GM12878 (cell line): ENCODE measurements around the gene GAS2L3. TPM values are rescaled to one million over a fixed set of nuclear protein-coding genes. Genes with fewer than 3 reads are reported as not detected.
A peak's percentile ranks its signal among the peaks of the same experiment; 100 is the strongest.

ENCODE experiments used
- ATAC-seq: fragments of 200-7000 bp; cut with Tn5 transposase; 3 replicates; pipeline ENCODE4 v1.9.1; 2020; ENCODE audit warnings: mild to moderate bottlenecking, moderate library complexity
- BruUV-seq: library from RNA; stranded (reverse); fragments of 400-500 nt; replicated peaks from 2 replicates; lab custom pipeline; 2021; lab: Mats Ljungman, UMichigan
- CTCF ChIA-PET: fragments of 300-600 bp; sonication (Branson Sonifier 250); formaldehyde crosslinking; extraction: SDS; loops from one replicate; lab custom pipeline; 2021; ENCODE audit warnings: inconsistent platforms; lab: Yijun Ruan, JAX
- POLR2A ChIA-PET: fragments of 350-600 bp; formaldehyde crosslinking; extraction: SDS; loops from one replicate; lab custom pipeline; 2021; ENCODE audit warnings: inconsistent platforms; lab: Charles Lee
- RAD21 ChIA-PET: fragments of 300-600 bp; sonication (Branson Sonifier 250); formaldehyde crosslinking; loops from one replicate; lab custom pipeline; 2023; ENCODE audit warnings: antibody characterized with exemption; ENCODE audit not compliant: unreplicated experiment; lab: Charles Lee
- SMC1A ChIA-PET: fragments of 300-600 bp; sonication (Branson Sonifier 250); formaldehyde crosslinking; loops from one replicate; lab custom pipeline; 2023; ENCODE audit not compliant: unreplicated experiment, uncharacterized antibody; lab: Charles Lee
- DNase-seq: peaks from one replicate; pipeline ENCODE4 v3.0.0-alpha.2; 2011; ENCODE audit warnings: low read depth, low spot score
- FAIRE-seq: peaks from 3 replicates; lab custom pipeline; 2011; peaks lifted over from hg19 to GRCh38; lab: Jason Lieb, UNC
- H2AFZ ChIP-seq: 2 replicates; pipeline ENCODE4 v1.6.0; 2011; ENCODE audit warnings: low read depth, low read length, control low read depth; ENCODE audit not compliant: control insufficient read depth
- H3K27ac ChIP-seq: 2 replicates; pipeline ENCODE4 v1.5.1; 2011; ENCODE audit warnings: control low read depth; ENCODE audit not compliant: control insufficient read depth, insufficient read depth
- H3K27me3 ChIP-seq, 2 experiments: replicated peaks in 1 of 2; 2 replicates each; pipeline versions ENCODE4 v1.6.0 to v1.6.1; 2011; ENCODE audit warnings: low read length in 1 of 2; ENCODE audit not compliant: control insufficient read depth in 2 of 2, insufficient read depth in 2 of 2
- H3K36me3 ChIP-seq, 2 experiments: 2 replicates each; pipeline ENCODE4 v1.5.1; 2011; ENCODE audit warnings: low read length in 1 of 2; ENCODE audit not compliant: control insufficient read depth in 2 of 2, insufficient read depth in 2 of 2
- H3K4me1 ChIP-seq: 2 replicates; pipeline ENCODE4 v1.6.1; 2011; ENCODE audit warnings: mild to moderate bottlenecking, low read length, moderate library complexity, mixed read lengths; ENCODE audit not compliant: control insufficient read depth, insufficient read depth
- H3K4me2 ChIP-seq: 2 replicates; pipeline ENCODE4 v1.6.0; 2011; ENCODE audit warnings: control low read depth; ENCODE audit not compliant: control insufficient read depth, insufficient read depth
- H3K4me3 ChIP-seq: fragments of 200-600 bp; sonication (generic); 2 replicates; pipeline ENCODE4 v1.5.1; 2016
- H3K79me2 ChIP-seq: 2 replicates; pipeline ENCODE4 v1.6.0; 2011; ENCODE audit warnings: low read length; ENCODE audit not compliant: control insufficient read depth, insufficient read depth
- H3K9ac ChIP-seq: 2 replicates; pipeline ENCODE4 v1.8.0; 2011; ENCODE audit warnings: low read length, control low read depth, mixed read lengths; ENCODE audit not compliant: control insufficient read depth, insufficient read depth
- H3K9me3 ChIP-seq: replicated peaks from 3 replicates; pipeline ENCODE4 v1.5.1; 2011; ENCODE audit warnings: mild to moderate bottlenecking, low read length; ENCODE audit not compliant: control insufficient read depth, insufficient read depth
- H4K20me1 ChIP-seq: 2 replicates; pipeline ENCODE4 v1.6.0; 2011; ENCODE audit not compliant: control insufficient read depth, insufficient read depth
- CBX5 ChIP-seq: sonication (generic); IDR thresholded peaks from 2 replicates; pipeline ENCODE4 v1.6.1; 2016; ENCODE audit warnings: low read depth, moderate library complexity, mild to moderate bottlenecking, inconsistent platforms
- CHD2 ChIP-seq: IDR thresholded peaks from 2 replicates; pipeline ENCODE4 v1.6.1; 2011; ENCODE audit warnings: low read depth, low read length, improper control_type of control experiment, borderline replicate concordance
- JUNB ChIP-seq: IDR thresholded peaks from 2 replicates; pipeline ENCODE4 v1.6.1; 2016; ENCODE audit warnings: antibody characterized with exemption, mild to moderate bottlenecking
- MTA3 ChIP-seq: IDR thresholded peaks from 2 replicates; pipeline ENCODE4 v1.6.1; 2012; ENCODE audit warnings: low read length, inconsistent platforms, borderline replicate concordance
- MYB ChIP-seq: fragments of 150-350 bp; IDR thresholded peaks from 2 replicates; pipeline ENCODE4 v1.6.1; 2014; ENCODE audit warnings: mild to moderate bottlenecking, low read depth, low read length, borderline replicate concordance
- NRF1 ChIP-seq: conservative IDR thresholded peaks from 2 replicates; pipeline ENCODE4 v1.6.1; 2011; ENCODE audit warnings: mild to moderate bottlenecking, low read depth, low read length, improper control_type of control experiment
- RB1 ChIP-seq: fragments of 450-650 bp; formaldehyde crosslinking; IDR thresholded peaks from 2 replicates; pipeline ENCODE4 v1.6.1; 2017; ENCODE audit warnings: mild to moderate bottlenecking, borderline replicate concordance
- RCOR1 ChIP-seq: conservative IDR thresholded peaks from 2 replicates; pipeline ENCODE4 v1.6.1; 2012; ENCODE audit warnings: low read depth, low read length, improper control_type of control experiment
- SKIL ChIP-seq: fragments of 450-650 bp; IDR thresholded peaks from 2 replicates; pipeline ENCODE4 v1.6.1; 2017; ENCODE audit warnings: mild to moderate bottlenecking, low read depth, inconsistent platforms; ENCODE audit not compliant: poor library complexity, severe bottlenecking
- SRF ChIP-seq, 2 experiments: IDR thresholded peaks; 2 replicates each; pipeline ENCODE4 v1.6.1; 2011; ENCODE audit warnings: low read depth in 2 of 2, low read length in 2 of 2, mild to moderate bottlenecking in 1 of 2, moderate library complexity in 1 of 2
- SUPT20H ChIP-seq: IDR thresholded peaks from 2 replicates; pipeline ENCODE4 v1.6.1; 2011; ENCODE audit warnings: low read depth, mild to moderate bottlenecking, low read length, moderate library complexity, borderline replicate concordance; ENCODE audit not compliant: control insufficient read depth
- WRNIP1 ChIP-seq: IDR thresholded peaks from 2 replicates; pipeline ENCODE4 v1.6.1; 2011; ENCODE audit warnings: low read depth, low read length, improper control_type of control experiment, borderline replicate concordance
- ZNF207 ChIP-seq: fragments of 450-650 bp; IDR thresholded peaks from 2 replicates; pipeline ENCODE4 v1.6.1; 2014; ENCODE audit warnings: antibody characterized with exemption, mild to moderate bottlenecking, borderline replicate concordance
- ZNF217 ChIP-seq: fragments of 450-650 bp; IDR thresholded peaks from 2 replicates; pipeline ENCODE4 v1.6.1; 2017; ENCODE audit warnings: antibody characterized with exemption, mild to moderate bottlenecking
- ZZZ3 ChIP-seq: IDR thresholded peaks from 2 replicates; pipeline ENCODE4 v1.6.1; 2011; ENCODE audit warnings: low read depth; ENCODE audit not compliant: control insufficient read depth, insufficient read length
- in situ Hi-C: fragments of 300-500 bp; cut with MboI; formaldehyde crosslinking; loops from 9 replicates; pipeline ENCODE4 v1.14.3; 2018; ENCODE audit warnings: mixed read lengths
- intact Hi-C: fragments of 100-400 bp; cut with micrococcal nuclease; formaldehyde crosslinking; loops from one replicate; pipeline ENCODE4 v1.14.2; 2022; ENCODE audit not compliant: unreplicated experiment
- polyA plus RNA-seq, 11 experiments: library from polyadenylated mRNA; depleted of rRNA in 4 of 11; unstranded in 6 of 11; stranded (reverse) in 5 of 11; fragments of >200 nt; fragmentation: Nextera tagmentation in 4 of 11; fragmentation: Illumina TruSeq in 1 of 11; extraction: Ambion mirVana in 4 of 11; extraction: Trizol in 1 of 11; gene quantifications; 1 replicate in 1 of 11; 2 replicates in 10 of 11; pipeline versions ENCODE4 v1.2.1 to v1.2.3, GENCODE V29; 2011 to 2016; ENCODE audit warnings: inconsistent platforms in 2 of 11, missing spikeins in 2 of 11, low read depth in 1 of 11
- total RNA-seq, 4 experiments: library from RNA; depleted of rRNA in 3 of 4; stranded (reverse); fragments of >200 nt in 3 of 4; fragmentation: Illumina TruSeq in 1 of 4; extraction: Trizol in 1 of 4; gene quantifications; 2 replicates each; pipeline versions ENCODE4 v1.2.1 to v1.2.3, GENCODE V29; 2013 to 2021
- TF ChIP-seq, protein P1 (sequence below): fragments of 450-650 bp; IDR thresholded peaks from 2 replicates; pipeline ENCODE4 v1.6.1; 2017; ENCODE audit warnings: antibody characterized with exemption, mild to moderate bottlenecking, moderate library complexity
- TF ChIP-seq, protein P2 (sequence below): IDR thresholded peaks from 2 replicates; pipeline ENCODE4 v1.6.1; 2011; ENCODE audit warnings: low read depth, mild to moderate bottlenecking, low read length, moderate library complexity, borderline replicate concordance; ENCODE audit errors: extremely low read depth

The GAS2L3 gene
- total and polyA plus RNA-seq, 10 of the 15 experiments (the other 5 are each of a cell fraction or from before 2014, with no cell fraction given) = 0.46 to 6.6 (median 2.4) TPM

- TF ChIP-seq MYB (no peak), NRF1 (no peak), ZNF207 (no peak), ZNF217 (no peak), RB1 (no peak), SUPT20H (no peak)
- TF ChIP-seq, protein P1, sequence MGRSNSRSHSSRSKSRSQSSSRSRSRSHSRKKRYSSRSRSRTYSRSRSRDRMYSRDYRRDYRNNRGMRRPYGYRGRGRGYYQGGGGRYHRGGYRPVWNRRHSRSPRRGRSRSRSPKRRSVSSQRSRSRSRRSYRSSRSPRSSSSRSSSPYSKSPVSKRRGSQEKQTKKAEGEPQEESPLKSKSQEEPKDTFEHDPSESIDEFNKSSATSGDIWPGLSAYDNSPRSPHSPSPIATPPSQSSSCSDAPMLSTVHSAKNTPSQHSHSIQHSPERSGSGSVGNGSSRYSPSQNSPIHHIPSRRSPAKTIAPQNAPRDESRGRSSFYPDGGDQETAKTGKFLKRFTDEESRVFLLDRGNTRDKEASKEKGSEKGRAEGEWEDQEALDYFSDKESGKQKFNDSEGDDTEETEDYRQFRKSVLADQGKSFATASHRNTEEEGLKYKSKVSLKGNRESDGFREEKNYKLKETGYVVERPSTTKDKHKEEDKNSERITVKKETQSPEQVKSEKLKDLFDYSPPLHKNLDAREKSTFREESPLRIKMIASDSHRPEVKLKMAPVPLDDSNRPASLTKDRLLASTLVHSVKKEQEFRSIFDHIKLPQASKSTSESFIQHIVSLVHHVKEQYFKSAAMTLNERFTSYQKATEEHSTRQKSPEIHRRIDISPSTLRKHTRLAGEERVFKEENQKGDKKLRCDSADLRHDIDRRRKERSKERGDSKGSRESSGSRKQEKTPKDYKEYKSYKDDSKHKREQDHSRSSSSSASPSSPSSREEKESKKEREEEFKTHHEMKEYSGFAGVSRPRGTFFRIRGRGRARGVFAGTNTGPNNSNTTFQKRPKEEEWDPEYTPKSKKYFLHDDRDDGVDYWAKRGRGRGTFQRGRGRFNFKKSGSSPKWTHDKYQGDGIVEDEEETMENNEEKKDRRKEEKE = no peak
- TF ChIP-seq, protein P2, sequence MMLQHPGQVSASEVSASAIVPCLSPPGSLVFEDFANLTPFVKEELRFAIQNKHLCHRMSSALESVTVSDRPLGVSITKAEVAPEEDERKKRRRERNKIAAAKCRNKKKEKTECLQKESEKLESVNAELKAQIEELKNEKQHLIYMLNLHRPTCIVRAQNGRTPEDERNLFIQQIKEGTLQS = no peak
These were observed 6.4 kb upstream of the GAS2L3 start (continued) for GRCh38 chr12:100566887-100567637.

DNA sequence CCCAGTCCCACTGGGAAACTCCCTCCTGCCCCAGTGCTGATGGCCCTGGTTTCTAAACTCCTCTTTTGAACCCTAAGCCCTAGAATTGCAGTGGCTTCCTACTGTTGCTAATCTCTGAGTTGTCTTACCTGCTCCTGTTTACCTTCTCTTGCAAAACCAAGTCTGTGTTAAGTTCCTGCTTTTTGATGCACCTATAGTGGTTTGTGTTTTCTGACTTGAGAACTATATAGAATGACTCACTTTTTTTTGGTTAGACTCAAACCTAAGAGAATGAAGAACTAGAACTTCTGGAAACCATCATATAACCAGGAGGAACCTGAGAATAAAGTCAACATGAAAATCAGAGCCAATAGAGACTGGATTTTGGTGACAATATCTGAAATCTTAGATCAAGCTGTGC lies 5.5 kb upstream of the GAS2L3 start:
- Histone ChIP-seq H4K20me1 (no peaks in the 10 kb centered on the region), H2AFZ (peak overlapping the region; percentile 8; the same call in 1 of the 2 replicates), H3K4me2 (0 out of 2 replicates have a peak overlapping the region, but pooled peaks have one; percentile 15), H3K79me2 (no peaks in the 10 kb centered on the region), H3K36me3 (no peaks in the 10 kb centered on the region), H3K4me1 (peaks cover 7% of the 10 kb centered on the region), H3K4me3 (no peak overlapping the region), H3K9me3 (no peaks in the 10 kb centered on the region), H3K27ac (no peak overlapping the region), H3K27me3 (no peaks in the 10 kb centered on the region), H3K9ac (no peak overlapping the region)
- in situ Hi-C loops (no loop called here), intact Hi-C loops (loop anchor here (5.0 kb wide), 1 partner anchor 99 kb away; no protein-coding TSS in a partner anchor)
- ATAC-seq = peak; percentile 51
- peak; percentile 18 for FAIRE-seq
- ChIA-PET SMC1A (interaction anchor here (1.7 to 2.5 kb wide), 2 partner anchors 64 to 104 kb away, joined by 5 to 7 read pairs; no protein-coding TSS in a partner anchor), RAD21 (interaction anchor here (1.1 to 2.3 kb wide), 5 partner anchors 8 to 301 kb away, joined by 3 to 9 read pairs (median 4); partner anchors contain the start of genes DEPDC4 and SCYL2), POLR2A (interaction anchor here (0.6 to 0.7 kb wide), 2 partner anchors 18 to 239 kb away, joined by 3 read pairs; no protein-coding TSS in a partner anchor), CTCF (interaction anchor here (2.0 to 3.9 kb wide), 4 partner anchors 13 to 104 kb away, joined by 7 to 28 read pairs (median 9); no protein-coding TSS in a partner anchor)
- BruUV-seq = no TSS peak
- no peak for DNase-seq
- TF ChIP-seq SKIL (peak; percentile 3), WRNIP1 (no peak), JUNB (0 out of 2 replicates have a peak, but pooled peaks have one; percentile 13), CBX5 (no peak), CHD2 (no peak), ZZZ3 (no peak), MTA3 (no peak), RCOR1 (no peak), SRF (IDR thresholded peaks at IDR 0.05; ENCODE audit: low read depth in 2 of 2, low read length in 2 of 2) (no peak)
